Fibroblast of lung (primary cell): ENCODE results near the gene KRTAP5-11. TPM values are rescaled to one million over a fixed set of nuclear protein-coding genes. Genes with fewer than 3 reads are reported as not detected.

Experiments
- DNase-seq, 2 donors: peaks; one replicate each; pipeline versions ENCODE4 v3.0.0 to v3.0.0-alpha.2; 2010; ENCODE audit warnings: low read depth in 2 of 2
- H2AFZ ChIP-seq: 2 replicates; pipeline ENCODE4 v1.5.1; 2012; ENCODE audit warnings: low read length, control low read depth, inconsistent platforms
- H3K27ac ChIP-seq: 2 replicates; pipeline ENCODE4 v1.5.1; 2011; ENCODE audit warnings: low read length, control low read depth; ENCODE audit not compliant: insufficient read depth
- H3K27me3 ChIP-seq: 2 replicates; pipeline ENCODE4 v1.5.1; 2011; ENCODE audit warnings: mild to moderate bottlenecking, low read length; ENCODE audit not compliant: control insufficient read depth, insufficient read depth
- H3K36me3 ChIP-seq: 2 replicates; pipeline ENCODE4 v1.5.1; 2011; ENCODE audit warnings: low read length; ENCODE audit not compliant: control insufficient read depth, insufficient read depth
- H3K4me1 ChIP-seq: 2 replicates; pipeline ENCODE4 v1.5.1; 2011; ENCODE audit warnings: low read length; ENCODE audit not compliant: control insufficient read depth, insufficient read depth; ENCODE audit errors: extremely low read depth
- H3K4me2 ChIP-seq: 2 replicates; pipeline ENCODE4 v1.5.1; 2011; ENCODE audit warnings: low read length, control low read depth; ENCODE audit not compliant: insufficient read depth; ENCODE audit errors: extremely low read depth
- H3K4me3 ChIP-seq, 4 experiments: fragments of 200-600 bp in 1 of 4; sonication (generic) in 1 of 4; replicated peaks in 1 of 4; 2 replicates each; pipeline ENCODE4 v1.5.1; 2011 to 2016; ENCODE audit warnings: low read length in 4 of 4, low read depth in 3 of 4, mild to moderate bottlenecking in 3 of 4, control low read depth in 2 of 4, inconsistent platforms in 1 of 4, mixed read lengths in 1 of 4; ENCODE audit not compliant: insufficient read depth in 1 of 4; ENCODE audit errors: control extremely low read depth in 1 of 4
- H3K79me2 ChIP-seq: 2 replicates; pipeline ENCODE4 v1.5.1; 2012; ENCODE audit warnings: mild to moderate bottlenecking, low read length, inconsistent platforms; ENCODE audit not compliant: control insufficient read depth, insufficient read depth
- H3K9ac ChIP-seq: 2 replicates; pipeline ENCODE4 v1.5.1; 2011; ENCODE audit warnings: mild to moderate bottlenecking, low read length, control low read depth; ENCODE audit not compliant: insufficient read depth
- H3K9me3 ChIP-seq: 2 replicates; pipeline ENCODE4 v1.5.1; 2012; ENCODE audit warnings: low read depth, low read length; ENCODE audit not compliant: control insufficient read depth, insufficient read depth
- H4K20me1 ChIP-seq: 2 replicates; pipeline ENCODE4 v1.5.1; 2011; ENCODE audit warnings: low read length; ENCODE audit not compliant: control insufficient read depth, insufficient read depth; ENCODE audit errors: extremely low read depth
- EZH2 ChIP-seq: IDR thresholded peaks from 2 replicates; pipeline ENCODE4 v1.5.1; 2012; ENCODE audit warnings: low read length, control low read depth, mild to moderate bottlenecking; ENCODE audit errors: missing control alignments
- polyA plus RNA-seq, 2 donors: library from polyadenylated mRNA; depleted of rRNA in 1 of 2; stranded (reverse) in 1 of 2; unstranded in 1 of 2; fragments of >200 nt; gene quantifications; 2 replicates each; pipeline ENCODE4 v1.2.1, GENCODE V29; 2011 to 2012; ENCODE audit warnings: missing spikeins in 1 of 2
- total RNA-seq: library from RNA; depleted of rRNA; stranded (reverse); fragments of >200 nt; gene quantifications from 2 replicates; pipeline ENCODE4 v1.2.1, GENCODE V29; 2014
- TF ChIP-seq, protein P1 (sequence below), 2 donors: IDR thresholded peaks in 1 of 2; conservative IDR thresholded peaks in 1 of 2; 1 replicate in 1 of 2; 2 replicates in 1 of 2; pipeline ENCODE4 v1.5.1; 2011 to 2012; ENCODE audit warnings: low read length in 2 of 2, control low read depth in 1 of 2, inconsistent platforms in 1 of 2, low read depth in 1 of 2, mild to moderate bottlenecking in 1 of 2

KRTAP5-11 gene
- total and polyA plus RNA-seq, 2 donors (not counting 1 experiment from before 2014, with no cell fraction given), result not detected

DNA sequence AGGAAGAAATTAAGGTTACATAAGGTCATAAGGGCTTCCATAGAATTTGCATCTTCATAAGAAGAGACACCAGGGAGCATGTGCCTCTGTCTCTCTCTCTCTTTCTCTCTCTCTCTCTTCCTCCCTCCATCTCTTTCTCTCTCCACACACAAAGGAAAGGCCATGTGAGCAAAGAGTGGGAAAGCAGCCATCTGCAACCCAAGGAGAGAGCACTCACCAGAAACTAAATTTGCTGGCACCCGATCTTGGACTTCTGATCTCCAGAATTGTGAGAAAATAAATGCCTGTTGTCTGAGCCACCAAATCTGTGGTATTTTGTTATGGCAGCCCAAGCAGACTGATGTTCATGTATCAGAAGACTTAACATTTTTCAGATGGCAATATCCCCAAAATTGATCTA, 23.7 kb downstream of the KRTAP5-11 start:
- H3K9ac ChIP-seq, result no peak overlapping the region
- DNase-seq, result no peak
- H3K27ac ChIP-seq, result no peak overlapping the region
- H3K4me3 ChIP-seq, result no peak overlapping the region
- no peak overlapping the region for H2AFZ ChIP-seq
- no peaks in the 10 kb centered on the region for H3K79me2 ChIP-seq
- no peaks in the 10 kb centered on the region for H3K4me1 ChIP-seq
- no peak for TF ChIP-seq EZH2
- TF ChIP-seq, protein P1, sequence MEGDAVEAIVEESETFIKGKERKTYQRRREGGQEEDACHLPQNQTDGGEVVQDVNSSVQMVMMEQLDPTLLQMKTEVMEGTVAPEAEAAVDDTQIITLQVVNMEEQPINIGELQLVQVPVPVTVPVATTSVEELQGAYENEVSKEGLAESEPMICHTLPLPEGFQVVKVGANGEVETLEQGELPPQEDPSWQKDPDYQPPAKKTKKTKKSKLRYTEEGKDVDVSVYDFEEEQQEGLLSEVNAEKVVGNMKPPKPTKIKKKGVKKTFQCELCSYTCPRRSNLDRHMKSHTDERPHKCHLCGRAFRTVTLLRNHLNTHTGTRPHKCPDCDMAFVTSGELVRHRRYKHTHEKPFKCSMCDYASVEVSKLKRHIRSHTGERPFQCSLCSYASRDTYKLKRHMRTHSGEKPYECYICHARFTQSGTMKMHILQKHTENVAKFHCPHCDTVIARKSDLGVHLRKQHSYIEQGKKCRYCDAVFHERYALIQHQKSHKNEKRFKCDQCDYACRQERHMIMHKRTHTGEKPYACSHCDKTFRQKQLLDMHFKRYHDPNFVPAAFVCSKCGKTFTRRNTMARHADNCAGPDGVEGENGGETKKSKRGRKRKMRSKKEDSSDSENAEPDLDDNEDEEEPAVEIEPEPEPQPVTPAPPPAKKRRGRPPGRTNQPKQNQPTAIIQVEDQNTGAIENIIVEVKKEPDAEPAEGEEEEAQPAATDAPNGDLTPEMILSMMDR (conservative IDR thresholded peaks at IDR 0.05 in 1 of 2, IDR thresholded peaks at IDR 0.05 in 1 of 2; ENCODE audit: low read depth in 1 of 2, low read length in 2 of 2), result no peak
- no peaks in the 10 kb centered on the region for H4K20me1 ChIP-seq
- no peaks in the 10 kb centered on the region for H3K27me3 ChIP-seq
- H3K4me2 ChIP-seq, result no peak overlapping the region
- H3K36me3 ChIP-seq, result no peaks in the 10 kb centered on the region
- no peaks in the 10 kb centered on the region for H3K9me3 ChIP-seq

DNA sequence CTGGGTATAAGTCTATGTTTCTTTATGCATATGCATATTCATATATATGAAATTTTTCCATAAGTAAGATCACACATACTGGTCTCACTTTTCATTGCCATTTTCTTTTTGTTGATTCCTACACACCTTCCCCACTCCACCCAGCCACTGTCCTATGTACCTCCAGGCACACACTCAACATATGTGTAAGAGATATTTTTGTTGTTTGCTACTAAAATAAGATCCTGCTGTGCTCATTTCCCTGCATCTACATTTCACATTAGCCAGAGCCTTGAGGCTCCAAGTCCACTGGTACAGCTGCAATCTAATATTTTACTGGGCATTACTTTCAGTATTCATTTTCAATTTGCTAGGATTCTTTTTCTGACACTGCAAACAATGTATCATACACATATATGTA, 25.4 kb downstream of the KRTAP5-11 start:
- no peak overlapping the region for H3K27ac ChIP-seq
- no peaks in the 10 kb centered on the region for H3K9me3 ChIP-seq
- no peak overlapping the region for H2AFZ ChIP-seq
- H3K4me2 ChIP-seq, result no peak overlapping the region
- no peaks in the 10 kb centered on the region for H3K27me3 ChIP-seq
- TF ChIP-seq, protein P1 (conservative IDR thresholded peaks at IDR 0.05 in 1 of 2, IDR thresholded peaks at IDR 0.05 in 1 of 2; ENCODE audit: low read depth in 1 of 2, low read length in 2 of 2), result no peak
- no peak for TF ChIP-seq EZH2
- H3K36me3 ChIP-seq, result no peaks in the 10 kb centered on the region
- H3K79me2 ChIP-seq, result no peaks in the 10 kb centered on the region
- H3K4me3 ChIP-seq, result no peak overlapping the region
- no peak overlapping the region for H3K9ac ChIP-seq
- H4K20me1 ChIP-seq, result no peaks in the 10 kb centered on the region
- no peak for DNase-seq
- H3K4me1 ChIP-seq, result no peaks in the 10 kb centered on the region

GRCh38 chr11:71556018-71556417, 26.7 kb downstream of the KRTAP5-11 start:
- DNase-seq, result no peak
- Histone ChIP-seq H3K9me3 (no peaks in the 10 kb centered on the region), H3K4me3 (no peak overlapping the region), H3K36me3 (no peaks in the 10 kb centered on the region), H3K27me3 (no peaks in the 10 kb centered on the region), H3K9ac (no peak overlapping the region), H4K20me1 (no peaks in the 10 kb centered on the region), H3K4me2 (no peak overlapping the region), H3K4me1 (no peaks in the 10 kb centered on the region), H2AFZ (no peak overlapping the region), H3K79me2 (no peaks in the 10 kb centered on the region), H3K27ac (no peak overlapping the region)
- TF ChIP-seq EZH2, result no peak
